COLO668 (cell line): ENCODE data around the gene GRIK4.
"Not testable (repeated sequence)": the region's sequence is repeated elsewhere in the genome, so short reads cannot be mapped to it uniquely, and the experiment has no call there.

Experiments used
- DNase-seq: peaks from one replicate; lab custom pipeline; 2025; ENCODE audit not compliant: unreplicated experiment; lab: John Stamatoyannopoulos, UW

GRIK4 gene

GRCh38 chr11:120568572-120569307, 57.2 kb downstream of the GRIK4 start:
- no peak for DNase-seq

- no peak for DNase-seq
Observed at GRCh38 chr11:120569861-120570260, 58.3 kb downstream of the GRIK4 start.

- no peak for DNase-seq
Observed at GRCh38 chr11:120571476-120571875, 59.9 kb downstream of the GRIK4 start.

- DNase-seq = no peak
Observed at GRCh38 chr11:120573756-120574354, 62.3 kb downstream of the GRIK4 start.

GRCh38 chr11:120574876-120575275, 63.3 kb downstream of the GRIK4 start:
- no peak for DNase-seq

- no peak for DNase-seq
Observed at GRCh38 chr11:120575461-120575860, 63.9 kb downstream of the GRIK4 start.

GRCh38 chr11:120576606-120577005, 65.1 kb downstream of the GRIK4 start:
- no peak for DNase-seq

GRCh38 chr11:120577041-120577440, 65.5 kb downstream of the GRIK4 start:
- DNase-seq = no peak

GRCh38 chr11:120577624-120578363, 66.2 kb downstream of the GRIK4 start:
- DNase-seq = no peak

- no peak for DNase-seq
Observed at GRCh38 chr11:120578596-120579154, 67.1 kb downstream of the GRIK4 start.

GRCh38 chr11:120579611-120580031, 68.1 kb downstream of the GRIK4 start:
- no peak for DNase-seq

- DNase-seq = no peak
Observed at GRCh38 chr11:120581313-120581712, 69.8 kb downstream of the GRIK4 start.

- DNase-seq = not testable (repeated sequence)
Observed at GRCh38 chr11:120582535-120582934, 71.0 kb downstream of the GRIK4 start.

GRCh38 chr11:120586072-120586471, 74.5 kb downstream of the GRIK4 start:
- DNase-seq = no peak

GRCh38 chr11:120586728-120587127, 75.2 kb downstream of the GRIK4 start:
- DNase-seq = no peak

- no peak for DNase-seq
Observed at GRCh38 chr11:120587299-120587698, 75.8 kb downstream of the GRIK4 start.

GRCh38 chr11:120589376-120589775, 77.8 kb downstream of the GRIK4 start:
- no peak for DNase-seq

- DNase-seq = no peak
Observed at GRCh38 chr11:120590472-120590871, 78.9 kb downstream of the GRIK4 start.

- DNase-seq = no peak
Observed at GRCh38 chr11:120594746-120595145, 83.2 kb downstream of the GRIK4 start.

GRCh38 chr11:120595557-120595956, 84.0 kb downstream of the GRIK4 start:
- no peak for DNase-seq
